Measurements from ENCODE around the gene SLC37A1.

The SLC37A1 gene

DNA sequence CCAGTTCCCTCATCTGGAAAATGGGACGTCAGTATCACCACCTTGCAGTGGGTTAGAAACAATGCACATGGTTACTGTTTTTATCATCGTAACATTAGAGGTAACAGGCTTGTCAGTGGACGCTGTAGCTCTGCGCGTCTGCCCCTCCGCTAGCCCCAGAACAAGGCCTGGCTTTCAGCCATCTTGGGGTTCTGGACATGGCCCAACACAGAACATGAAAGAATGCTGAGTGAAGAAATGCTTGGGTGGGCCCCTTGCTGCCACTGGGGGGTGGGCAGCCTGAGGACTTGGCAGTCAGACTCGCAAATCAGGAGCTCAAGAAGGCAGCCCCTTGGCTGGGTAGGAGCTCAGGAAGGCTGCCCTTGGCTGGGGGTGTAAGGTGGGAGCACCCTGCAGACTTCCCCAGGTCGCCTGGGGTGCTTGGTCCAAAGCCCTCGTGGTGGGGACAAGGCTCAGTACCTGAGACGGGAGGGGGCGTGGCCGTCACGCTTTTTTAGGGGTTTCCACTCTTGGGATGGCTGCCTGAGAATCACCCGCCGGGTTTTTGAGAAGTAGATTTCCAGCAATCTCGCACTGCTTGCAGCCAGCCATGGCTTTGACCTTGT lies 51.7 kb downstream of the SLC37A1 start:
- no peak for FAIRE-seq
- DNase-seq (ENCODE audit: insufficient read length, low spot score) = no peak
- no peak for TF ChIP-seq CTCF (IDR thresholded peaks at IDR 0.05; ENCODE audit: insufficient read depth, missing control alignments)

- DNase-seq (ENCODE audit: insufficient read length, low spot score) (no peak), FAIRE-seq (no peak)
- TF ChIP-seq CTCF (IDR thresholded peaks at IDR 0.05; ENCODE audit: insufficient read depth, missing control alignments) = no peak
Measured at GRCh38 chr21:42565886-42566523, 52.4 kb downstream of the SLC37A1 start.

DNA sequence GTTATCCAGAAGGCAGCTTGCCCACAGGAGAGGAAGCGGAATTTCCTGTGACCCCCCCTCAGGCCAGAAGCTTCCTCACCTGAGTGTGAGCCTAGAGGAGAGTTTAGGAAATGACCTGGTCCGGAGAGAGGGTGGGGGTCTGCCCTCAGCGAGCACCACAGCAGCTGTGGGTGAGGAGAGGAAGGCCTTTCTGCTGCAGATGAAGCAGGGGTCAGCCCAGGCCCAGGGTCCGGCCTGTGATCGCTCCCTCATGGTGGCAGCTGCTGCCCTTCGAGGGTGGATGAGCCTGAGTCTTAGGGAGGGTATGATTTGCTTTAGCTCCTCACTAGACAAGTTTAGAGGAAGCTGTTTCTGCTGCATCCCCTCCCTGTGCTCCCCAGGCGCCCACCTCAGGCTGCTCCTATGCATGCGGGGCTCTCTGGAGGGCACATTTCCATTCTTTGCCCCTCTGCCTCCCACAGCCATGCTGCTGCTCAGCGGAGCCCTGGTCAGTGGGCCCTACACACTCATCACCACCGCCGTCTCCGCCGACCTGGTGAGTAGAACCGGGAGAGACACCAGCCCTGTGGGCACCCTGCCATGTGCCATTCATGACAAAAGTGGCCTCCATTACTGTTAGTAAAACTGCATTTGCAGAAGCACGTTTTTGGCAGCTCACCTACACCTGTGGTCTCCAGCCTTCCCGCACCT lies 53.0 kb downstream of the SLC37A1 start:
- DNase-seq (ENCODE audit: insufficient read length, low spot score) (no peak), FAIRE-seq (no peak)
- no peak for TF ChIP-seq CTCF (IDR thresholded peaks at IDR 0.05; ENCODE audit: insufficient read depth, missing control alignments)

DNA sequence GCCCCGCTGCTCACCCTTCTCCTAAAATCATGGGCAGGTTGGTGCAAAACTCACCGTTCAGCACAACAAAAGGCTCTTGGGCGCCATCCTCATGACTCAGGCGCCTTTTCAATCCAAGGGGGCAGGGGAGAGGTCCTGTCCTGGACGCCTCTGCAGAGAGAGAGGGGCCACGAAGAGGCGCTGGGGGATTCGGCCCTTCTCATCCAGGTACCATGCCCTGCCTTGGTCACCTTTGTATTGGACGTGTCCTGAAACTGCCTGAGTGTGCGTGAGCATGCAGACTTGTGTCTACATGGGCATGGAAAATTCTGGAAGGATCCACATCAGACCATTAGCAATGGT lies 53.5 kb downstream of the SLC37A1 start:
- no peak for FAIRE-seq
- TF ChIP-seq CTCF (IDR thresholded peaks at IDR 0.05; ENCODE audit: insufficient read depth, missing control alignments) = no peak
- no peak for DNase-seq (ENCODE audit: insufficient read length, low spot score)

- FAIRE-seq (no peak), DNase-seq (ENCODE audit: insufficient read length, low spot score) (no peak)
- TF ChIP-seq CTCF (IDR thresholded peaks at IDR 0.05; ENCODE audit: insufficient read depth, missing control alignments) = no peak
Measured at GRCh38 chr21:42567861-42568260, 54.2 kb downstream of the SLC37A1 start.

GRCh38 chr21:42568376-42568775 lies 54.7 kb downstream of the SLC37A1 start:
- no peak for DNase-seq (ENCODE audit: insufficient read length, low spot score)
- no peak for FAIRE-seq
- no peak for TF ChIP-seq CTCF (IDR thresholded peaks at IDR 0.05; ENCODE audit: insufficient read depth, missing control alignments)

Data from D721Med (cell line).